HepG2 (cell line): ENCODE data around the gene SRSF1. TPM values are rescaled to one million over a fixed set of nuclear protein-coding genes. Genes with fewer than 3 reads are reported as not detected.

Experiments
- ATAC-seq: fragments of 200-7000 bp; cut with Tn5 transposase; 3 replicates; pipeline ENCODE4 v1.9.1; 2020; ENCODE audit warnings: mild to moderate bottlenecking, moderate library complexity
- BruUV-seq: library from RNA; stranded (reverse); fragments of 400-500 nt; replicated peaks from 2 replicates; lab custom pipeline; 2021; lab: Mats Ljungman, UMichigan
- CTCF ChIA-PET: fragments of 300-600 bp; formaldehyde crosslinking; extraction: SDS; loops from one replicate; lab custom pipeline; 2021; ENCODE audit warnings: low total read pairs, inconsistent platforms, low intra/inter-chr PET ratio; lab: Yijun Ruan, JAX
- POLR2A ChIA-PET: fragments of 350-600 bp; sonication (Branson Sonifier 250); formaldehyde crosslinking; loops from one replicate; lab custom pipeline; 2020; ENCODE audit warnings: antibody characterized with exemption, inconsistent platforms; lab: Yijun Ruan, JAX
- DNase-seq: peaks from one replicate; pipeline ENCODE4 v3.0.0-alpha.2; 2015; ENCODE audit warnings: low spot score
- FAIRE-seq: peaks from 3 replicates; lab custom pipeline; 2011; peaks lifted over from hg19 to GRCh38; lab: Jason Lieb, UNC
- H2AFZ ChIP-seq: one replicate; pipeline ENCODE4 v1.6.1; 2011; ENCODE audit warnings: low read length, inconsistent platforms
- H3K27ac ChIP-seq: fragments of 300-600 bp; 3 replicates; pipeline ENCODE4 v1.8.0; 2011; ENCODE audit warnings: mixed run types, mild to moderate bottlenecking, mixed read lengths, low read length, inconsistent platforms; ENCODE audit not compliant: insufficient read depth; ENCODE audit errors: extremely low read length
- H3K27me3 ChIP-seq, 2 experiments: fragments of 200-600 bp in 1 of 2; 2 replicates in 1 of 2; 3 replicates in 1 of 2; pipeline versions ENCODE4 v1.6.0 to v1.8.0; 2011; ENCODE audit warnings: low read length in 2 of 2, mild to moderate bottlenecking in 2 of 2, moderate library complexity in 2 of 2, inconsistent platforms in 1 of 2; ENCODE audit not compliant: insufficient read depth in 2 of 2, control insufficient read depth in 1 of 2
- H3K36me3 ChIP-seq, 2 experiments: fragments of 200-600 bp in 1 of 2; replicated peaks in 1 of 2; 2 replicates in 1 of 2; 3 replicates in 1 of 2; pipeline versions ENCODE4 v1.5.1 to v1.8.0; 2011; ENCODE audit warnings: low read length in 2 of 2, inconsistent platforms in 1 of 2; ENCODE audit not compliant: insufficient read depth in 2 of 2, control insufficient read depth in 1 of 2
- H3K4me1 ChIP-seq: 2 replicates; pipeline ENCODE4 v1.5.1; 2012; ENCODE audit warnings: low read length, inconsistent platforms; ENCODE audit not compliant: insufficient read depth
- H3K4me2 ChIP-seq: 2 replicates; pipeline ENCODE4 v1.6.0; 2011; ENCODE audit warnings: low read depth, low read length, inconsistent platforms
- H3K4me3 ChIP-seq, 3 experiments: fragments of 200-600 bp in 1 of 3; sonication (generic), shearing (Covaris generic) in 1 of 3; replicated peaks in 1 of 3; 2 replicates each; pipeline ENCODE4 v1.5.1; 2011 to 2016; ENCODE audit warnings: low read length in 3 of 3, inconsistent platforms in 2 of 3, low read depth in 2 of 3, mild to moderate bottlenecking in 2 of 3, control low read depth in 1 of 3, mixed read lengths in 1 of 3; ENCODE audit not compliant: insufficient read depth in 1 of 3
- H3K79me2 ChIP-seq: one replicate; pipeline ENCODE4 v1.6.1; 2011; ENCODE audit warnings: low read length, inconsistent platforms; ENCODE audit not compliant: insufficient read depth
- H3K9ac ChIP-seq: 2 replicates; pipeline ENCODE4 v1.6.0; 2011; ENCODE audit warnings: mild to moderate bottlenecking, low read depth, low read length, inconsistent platforms; ENCODE audit not compliant: insufficient read depth
- H3K9me3 ChIP-seq: 2 replicates; pipeline ENCODE4 v1.5.1; 2012; ENCODE audit warnings: mild to moderate bottlenecking, low read length
- H4K20me1 ChIP-seq: 2 replicates; pipeline ENCODE4 v1.6.0; 2011; ENCODE audit warnings: inconsistent platforms, mild to moderate bottlenecking, low read length, moderate library complexity; ENCODE audit not compliant: insufficient read depth
- AHDC1 ChIP-seq: sonication (generic); formaldehyde crosslinking; IDR thresholded peaks from 2 replicates; pipeline ENCODE4 v1.5.1; 2020; ENCODE audit warnings: mild to moderate bottlenecking, missing genetic modification reagents, borderline replicate concordance
- MAX ChIP-seq: IDR thresholded peaks from 2 replicates; pipeline ENCODE4 v1.6.1; 2012; ENCODE audit warnings: inconsistent platforms
- MXD1 ChIP-seq: sonication (generic); formaldehyde crosslinking; IDR thresholded peaks from 2 replicates; pipeline ENCODE4 v1.4.0; 2020; ENCODE audit warnings: mild to moderate bottlenecking, missing genetic modification reagents
- NR2F1 ChIP-seq, 2 experiments: fragments of 450-650 bp in 1 of 2; formaldehyde crosslinking in 1 of 2; IDR thresholded peaks; 2 replicates each; pipeline versions ENCODE4 v1.5.0 to v1.6.1; 2016 to 2020; ENCODE audit warnings: mild to moderate bottlenecking in 1 of 2, missing compliant biosample characterization in 1 of 2, missing genetic modification reagents in 1 of 2, moderate library complexity in 1 of 2
- NR2F2 ChIP-seq: IDR thresholded peaks from 2 replicates; pipeline ENCODE4 v1.6.1; 2012; ENCODE audit warnings: low read depth, inconsistent platforms, borderline replicate concordance
- SIX1 ChIP-seq: sonication (generic); formaldehyde crosslinking; IDR thresholded peaks from 2 replicates; pipeline ENCODE4 v1.4.0; 2020; ENCODE audit warnings: missing genetic modification reagents, borderline replicate concordance
- WIZ ChIP-seq: sonication (generic); formaldehyde crosslinking; IDR thresholded peaks from 2 replicates; pipeline ENCODE4 v1.5.1; 2020; ENCODE audit warnings: mild to moderate bottlenecking, missing genetic modification reagents
- ZFP36 ChIP-seq: fragments of 150-350 bp; IDR thresholded peaks from 2 replicates; pipeline ENCODE4 v1.6.1; 2018; ENCODE audit warnings: borderline replicate concordance, low read length, low read depth; ENCODE audit not compliant: partially characterized antibody
- ZFP36L1 ChIP-seq: sonication (generic); formaldehyde crosslinking; IDR thresholded peaks from 2 replicates; pipeline ENCODE4 v1.8.0; 2022; ENCODE audit warnings: mild to moderate bottlenecking, missing genetic modification reagents, moderate library complexity
- ZNF260 ChIP-seq: sonication (generic); formaldehyde crosslinking; IDR thresholded peaks from 2 replicates; pipeline ENCODE4 v1.4.0; 2020; ENCODE audit warnings: missing genetic modification reagents, low read depth, mild to moderate bottlenecking, borderline replicate concordance
- ZNF3 ChIP-seq: IDR thresholded peaks from 2 replicates; pipeline ENCODE4 v1.7.0; 2017; ENCODE audit warnings: inconsistent platforms
- ZNF709 ChIP-seq: sonication (generic); formaldehyde crosslinking; IDR thresholded peaks from 2 replicates; pipeline ENCODE4 v1.5.0; 2020; ENCODE audit warnings: mild to moderate bottlenecking, missing genetic modification reagents
- WGBS: methylation state at CpG from one replicate; pipeline ENCODE4 v1.1.6; 2017; ENCODE audit warnings: low lambda C conversion rate; 5-methylcytosine and 5-hydroxymethylcytosine counted together
- in situ Hi-C: cut with HindIII; loops from 2 replicates; pipeline ENCODE4 v1.10.0; 2017; ENCODE audit warnings: low pct_unique_long_range_greater_than_20kb; ENCODE audit not compliant: extremely low pct_ligation_motif_present
- intact Hi-C: fragments of 100-400 bp; cut with micrococcal nuclease; formaldehyde crosslinking; loops from one replicate; pipeline ENCODE4 v1.10.0; 2022; ENCODE audit not compliant: unreplicated experiment
- polyA plus RNA-seq, 8 experiments: library from polyadenylated mRNA; depleted of rRNA in 3 of 8; stranded (reverse) in 7 of 8; unstranded in 1 of 8; fragments of >200 nt; fragmentation: Illumina TruSeq in 4 of 8; extraction: Trizol in 4 of 8; gene quantifications; 2 replicates each; pipeline versions ENCODE4 v1.2.1 to v1.2.3, GENCODE V29; 2011 to 2016; ENCODE audit warnings: low read depth in 4 of 8, missing spikeins in 1 of 8, mixed read lengths in 1 of 8; ENCODE audit not compliant: insufficient read depth in 1 of 8
- total RNA-seq, 5 experiments: library from RNA; depleted of rRNA; stranded (reverse); fragments of >200 nt; fragmentation: Illumina TruSeq; extraction: Trizol; gene quantifications; 2 replicates each; pipeline ENCODE4 v1.2.3, GENCODE V29; 2016; ENCODE audit warnings: low read depth in 1 of 5
- TF ChIP-seq, protein P1 (sequence below): sonication (generic); formaldehyde crosslinking; IDR thresholded peaks from 2 replicates; pipeline ENCODE4 v1.4.0; 2020; ENCODE audit warnings: low read depth, missing genetic modification reagents

The SRSF1 gene
- total and polyA plus RNA-seq, 2 of the 13 experiments (the other 11 are each of a cell fraction or from before 2014, with no cell fraction given), result 142 to 445 TPM

GRCh38 chr17:58047376-58048150, 40.5 kb upstream of the SRSF1 start:
- no peaks in the 10 kb centered on the region for H4K20me1 ChIP-seq
- no peak for DNase-seq
- ChIA-PET POLR2A (no interaction called here), CTCF (no interaction called here)
- H3K36me3 ChIP-seq, result no peaks in the 10 kb centered on the region
- H3K9ac ChIP-seq, result no peak overlapping the region
- H3K4me3 ChIP-seq, result no peak overlapping the region
- ATAC-seq, result no peak
- no TSS peak for BruUV-seq
- no peak for FAIRE-seq
- intact Hi-C loops (no loop called here), in situ Hi-C loops (loop anchor here (25.0 kb wide), 1 partner anchor 415 kb away; no protein-coding TSS in a partner anchor)
- no peaks in the 10 kb centered on the region for H3K9me3 ChIP-seq
- H3K4me2 ChIP-seq, result no peak overlapping the region
- no peak overlapping the region for H3K27ac ChIP-seq
- H3K79me2 ChIP-seq, result no peaks in the 10 kb centered on the region
- H3K27me3 ChIP-seq, result peaks cover 0 to 38% of the 10 kb centered on the region in 2 experiments; a peak in 2 of 5 replicates
- 0 out of 2 replicates have a peak, but pooled peaks cover 6% of the 10 kb centered on the region for H3K4me1 ChIP-seq
- no peak overlapping the region for H2AFZ ChIP-seq
- WGBS, result 18% methylated on average over 4 of the region's 4 CpGs
- TF ChIP-seq ZNF709 (CRISPR knock-in tag), result no peak
- no peak for TF ChIP-seq NR2F1 (CRISPR knock-in tag; IDR thresholded peaks at IDR 0.05)
- TF ChIP-seq MXD1, result no peak
- no peak for TF ChIP-seq MAX
- TF ChIP-seq ZFP36, result no peak
- TF ChIP-seq WIZ (CRISPR knock-in tag), result no peak
- no peak for TF ChIP-seq ZNF260 (CRISPR knock-in tag)
- TF ChIP-seq NR2F2, result no peak
- TF ChIP-seq, protein P1, sequence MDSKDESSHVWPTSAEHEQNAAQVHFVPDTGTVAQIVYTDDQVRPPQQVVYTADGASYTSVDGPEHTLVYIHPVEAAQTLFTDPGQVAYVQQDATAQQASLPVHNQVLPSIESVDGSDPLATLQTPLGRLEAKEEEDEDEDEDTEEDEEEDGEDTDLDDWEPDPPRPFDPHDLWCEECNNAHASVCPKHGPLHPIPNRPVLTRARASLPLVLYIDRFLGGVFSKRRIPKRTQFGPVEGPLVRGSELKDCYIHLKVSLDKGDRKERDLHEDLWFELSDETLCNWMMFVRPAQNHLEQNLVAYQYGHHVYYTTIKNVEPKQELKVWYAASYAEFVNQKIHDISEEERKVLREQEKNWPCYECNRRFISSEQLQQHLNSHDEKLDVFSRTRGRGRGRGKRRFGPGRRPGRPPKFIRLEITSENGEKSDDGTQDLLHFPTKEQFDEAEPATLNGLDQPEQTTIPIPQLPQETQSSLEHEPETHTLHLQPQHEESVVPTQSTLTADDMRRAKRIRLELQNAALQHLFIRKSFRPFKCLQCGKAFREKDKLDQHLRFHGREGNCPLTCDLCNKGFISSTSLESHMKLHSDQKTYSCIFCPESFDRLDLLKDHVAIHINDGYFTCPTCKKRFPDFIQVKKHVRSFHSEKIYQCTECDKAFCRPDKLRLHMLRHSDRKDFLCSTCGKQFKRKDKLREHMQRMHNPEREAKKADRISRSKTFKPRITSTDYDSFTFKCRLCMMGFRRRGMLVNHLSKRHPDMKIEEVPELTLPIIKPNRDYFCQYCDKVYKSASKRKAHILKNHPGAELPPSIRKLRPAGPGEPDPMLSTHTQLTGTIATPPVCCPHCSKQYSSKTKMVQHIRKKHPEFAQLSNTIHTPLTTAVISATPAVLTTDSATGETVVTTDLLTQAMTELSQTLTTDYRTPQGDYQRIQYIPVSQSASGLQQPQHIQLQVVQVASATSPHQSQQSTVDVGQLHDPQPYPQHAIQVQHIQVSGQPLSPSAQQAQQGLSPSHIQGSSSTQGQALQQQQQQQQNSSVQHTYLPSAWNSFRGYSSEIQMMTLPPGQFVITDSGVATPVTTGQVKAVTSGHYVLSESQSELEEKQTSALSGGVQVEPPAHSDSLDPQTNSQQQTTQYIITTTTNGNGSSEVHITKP, result no peak
- no peak for TF ChIP-seq ZNF3 (CRISPR knock-in tag)
- no peak for TF ChIP-seq SIX1 (CRISPR knock-in tag)
- TF ChIP-seq ZFP36L1, result no peak
- TF ChIP-seq AHDC1 (CRISPR knock-in tag), result no peak
